HepG2 (cell line): ENCODE results near the gene UTS2R. TPM values are rescaled to one million over a fixed set of nuclear protein-coding genes. Genes with fewer than 3 reads are reported as not detected.
A peak's percentile ranks its signal among the peaks of the same experiment; 100 is the strongest.

Experiments used
- AGO2 ChIP-seq: fragments of 200-400 bp; formaldehyde crosslinking; optimal IDR thresholded peaks from 2 replicates; pipeline ENCODE3; 2017; ENCODE audit warnings: mild to moderate bottlenecking, low read depth, low read length, moderate library complexity
- HOXA7 ChIP-seq: sonication (generic); formaldehyde crosslinking; IDR thresholded peaks from 2 replicates; pipeline ENCODE4 v1.8.1; 2022; ENCODE audit warnings: mild to moderate bottlenecking, missing genetic modification reagents, moderate library complexity
- IRX3 ChIP-seq: sonication (generic); formaldehyde crosslinking; IDR thresholded peaks from 2 replicates; pipeline ENCODE4 v1.8.1; 2023; ENCODE audit warnings: mild to moderate bottlenecking, low read depth, missing genetic modification reagents, borderline replicate concordance
- KDM2A ChIP-seq: sonication (generic); formaldehyde crosslinking; IDR thresholded peaks from 2 replicates; pipeline ENCODE4 v1.4.0; 2020; ENCODE audit warnings: low read depth, missing genetic modification reagents, borderline replicate concordance
- KDM4B ChIP-seq: sonication (generic); formaldehyde crosslinking; IDR thresholded peaks from 2 replicates; pipeline ENCODE4 v1.4.0; 2020; ENCODE audit warnings: missing genetic modification reagents
- KLF6 ChIP-seq: IDR thresholded peaks from 2 replicates; pipeline ENCODE4 v1.8.0; 2016; ENCODE audit warnings: missing biosample characterization, missing genetic modification reagents
- MEIS1 ChIP-seq: sonication (generic); formaldehyde crosslinking; IDR thresholded peaks from 2 replicates; pipeline ENCODE4 v1.9.0; 2021; ENCODE audit warnings: mild to moderate bottlenecking, missing genetic modification reagents, moderate library complexity, borderline replicate concordance
- PTBP1 ChIP-seq: fragments of 200-400 bp; formaldehyde crosslinking; IDR thresholded peaks from 2 replicates; pipeline ENCODE4 v1.6.1; 2018; ENCODE audit warnings: low read length, low read depth; ENCODE audit not compliant: poor library complexity, severe bottlenecking
- RFXAP ChIP-seq: sonication (generic); formaldehyde crosslinking; IDR thresholded peaks from 2 replicates; pipeline ENCODE4 v1.4.0; 2020; ENCODE audit warnings: missing genetic modification reagents, borderline replicate concordance
- SATB2 ChIP-seq: sonication (generic); formaldehyde crosslinking; IDR thresholded peaks from 2 replicates; pipeline ENCODE4 v1.5.0; 2020; ENCODE audit warnings: missing genetic modification reagents
- TOE1 ChIP-seq: sonication (generic); formaldehyde crosslinking; IDR thresholded peaks from 2 replicates; pipeline ENCODE4 v1.4.0; 2020; ENCODE audit warnings: mild to moderate bottlenecking, missing genetic modification reagents
- YEATS4 ChIP-seq: sonication (generic); formaldehyde crosslinking; IDR thresholded peaks from 2 replicates; pipeline ENCODE4 v1.4.0; 2020; ENCODE audit warnings: missing genetic modification reagents, borderline replicate concordance
- ZMYM3 ChIP-seq: sonication (generic); formaldehyde crosslinking; IDR thresholded peaks from 2 replicates; pipeline ENCODE4 v1.5.1; 2020; ENCODE audit warnings: mild to moderate bottlenecking, missing genetic modification reagents
- ZNF337 ChIP-seq: sonication (generic); formaldehyde crosslinking; IDR thresholded peaks from 2 replicates; pipeline ENCODE4 v1.5.1; 2020; ENCODE audit warnings: missing genetic modification reagents, low read depth, mild to moderate bottlenecking, borderline replicate concordance
- ZNF44 ChIP-seq: sonication (generic); formaldehyde crosslinking; IDR thresholded peaks from 2 replicates; pipeline ENCODE4 v1.5.1; 2020; ENCODE audit warnings: mild to moderate bottlenecking, missing genetic modification reagents
- ZNF75D ChIP-seq: sonication (generic); formaldehyde crosslinking; IDR thresholded peaks from 2 replicates; pipeline ENCODE4 v1.8.1; 2023; ENCODE audit warnings: missing genetic modification reagents, mild to moderate bottlenecking, borderline replicate concordance
- ZNF781 ChIP-seq: sonication (generic); formaldehyde crosslinking; IDR thresholded peaks from 2 replicates; pipeline ENCODE4 v1.5.1; 2020; ENCODE audit warnings: borderline replicate concordance, mild to moderate bottlenecking, missing genetic modification reagents; ENCODE audit errors: not compliant biosample characterization
- ZNF83 ChIP-seq: sonication (generic); formaldehyde crosslinking; IDR thresholded peaks from 2 replicates; pipeline ENCODE4 v1.4.0; 2020; ENCODE audit warnings: missing genetic modification reagents, mild to moderate bottlenecking, borderline replicate concordance
- ZSCAN25 ChIP-seq: sonication (generic); formaldehyde crosslinking; IDR thresholded peaks from 2 replicates; pipeline ENCODE4 v1.8.0; 2022; ENCODE audit warnings: mild to moderate bottlenecking, missing genetic modification reagents
- polyA plus RNA-seq, 8 experiments: library from polyadenylated mRNA; depleted of rRNA in 3 of 8; stranded (reverse) in 7 of 8; unstranded in 1 of 8; fragments of >200 nt; fragmentation: Illumina TruSeq in 4 of 8; extraction: Trizol in 4 of 8; gene quantifications; 2 replicates each; pipeline versions ENCODE4 v1.2.1 to v1.2.3, GENCODE V29; 2011 to 2016; ENCODE audit warnings: low read depth in 4 of 8, missing spikeins in 1 of 8, mixed read lengths in 1 of 8; ENCODE audit not compliant: insufficient read depth in 1 of 8
- total RNA-seq, 5 experiments: library from RNA; depleted of rRNA; stranded (reverse); fragments of >200 nt; fragmentation: Illumina TruSeq; extraction: Trizol; gene quantifications; 2 replicates each; pipeline ENCODE4 v1.2.3, GENCODE V29; 2016; ENCODE audit warnings: low read depth in 1 of 5
- TF ChIP-seq, protein P1 (sequence below): sonication (generic); formaldehyde crosslinking; IDR thresholded peaks from 2 replicates; pipeline ENCODE4 v1.4.0; 2020; ENCODE audit warnings: missing genetic modification reagents, mild to moderate bottlenecking, borderline replicate concordance
- TF ChIP-seq, protein P2 (sequence below): IDR thresholded peaks from 2 replicates; pipeline ENCODE4 v1.6.1; 2016; ENCODE audit warnings: low read depth
- TF ChIP-seq, protein P3 (sequence below): sonication (generic); formaldehyde crosslinking; IDR thresholded peaks from 2 replicates; pipeline ENCODE4 v1.4.0; 2020; ENCODE audit warnings: mild to moderate bottlenecking, missing genetic modification reagents
- TF ChIP-seq, protein P4 (sequence below): sonication (generic); formaldehyde crosslinking; IDR thresholded peaks from 2 replicates; pipeline ENCODE4 v1.8.0; 2022; ENCODE audit warnings: mild to moderate bottlenecking, missing genetic modification reagents, borderline replicate concordance

The UTS2R gene
- total and polyA plus RNA-seq, 2 of the 13 experiments (the other 11 are each of a cell fraction or from before 2014, with no cell fraction given) = 0.13 to 0.15 TPM

DNA sequence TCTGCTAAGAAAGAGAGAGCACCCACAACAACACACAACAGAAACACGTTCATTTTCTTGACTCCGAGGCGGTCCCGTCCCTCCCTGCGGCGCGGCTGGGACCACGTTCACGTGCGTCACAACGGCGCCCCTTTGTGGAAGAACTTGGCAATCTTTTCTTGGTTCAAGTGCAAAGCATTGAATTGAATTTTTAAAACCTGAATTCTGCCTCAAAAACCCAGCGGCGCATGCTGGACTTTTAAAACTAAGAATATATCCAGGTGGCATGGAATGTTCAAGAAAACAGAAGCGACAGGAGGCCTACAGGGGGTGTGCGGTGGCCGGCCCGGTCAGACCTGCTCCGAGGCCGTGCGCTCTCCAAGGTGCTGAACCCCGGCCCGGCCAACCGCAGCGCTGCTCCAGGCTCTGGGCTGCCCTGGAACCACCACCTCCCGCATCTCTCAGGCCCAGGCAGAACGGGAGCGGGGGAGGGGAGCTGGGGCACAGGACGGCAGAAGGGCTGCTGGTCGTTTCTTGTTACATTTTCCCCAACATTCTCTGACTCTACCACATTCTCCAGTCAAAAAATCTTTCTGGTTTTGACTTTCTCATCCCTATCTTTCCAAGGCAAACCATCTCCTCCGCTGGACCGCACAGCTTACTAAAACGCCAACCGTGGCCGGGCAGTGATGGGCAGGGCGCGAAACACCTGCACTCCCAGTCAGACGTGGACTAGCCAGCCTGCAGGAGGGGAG, 43.1 kb downstream of the UTS2R start (continued):
- TF ChIP-seq RFXAP = peak; percentile 93
- peak; percentile 98 for TF ChIP-seq SATB2
- peak; percentile 90 for TF ChIP-seq KDM2A (CRISPR knock-in tag)
- peak; percentile 85 for TF ChIP-seq ZSCAN25 (CRISPR knock-in tag)
- TF ChIP-seq ZMYM3 (CRISPR knock-in tag) = peak; percentile 43; the same call in 1 of the 2 replicates
- peak; percentile 99 for TF ChIP-seq KLF6 (CRISPR knock-in tag)
- TF ChIP-seq ZNF83 = peak; percentile 88; the same call in 1 of the 2 replicates
- TF ChIP-seq, protein P1, sequence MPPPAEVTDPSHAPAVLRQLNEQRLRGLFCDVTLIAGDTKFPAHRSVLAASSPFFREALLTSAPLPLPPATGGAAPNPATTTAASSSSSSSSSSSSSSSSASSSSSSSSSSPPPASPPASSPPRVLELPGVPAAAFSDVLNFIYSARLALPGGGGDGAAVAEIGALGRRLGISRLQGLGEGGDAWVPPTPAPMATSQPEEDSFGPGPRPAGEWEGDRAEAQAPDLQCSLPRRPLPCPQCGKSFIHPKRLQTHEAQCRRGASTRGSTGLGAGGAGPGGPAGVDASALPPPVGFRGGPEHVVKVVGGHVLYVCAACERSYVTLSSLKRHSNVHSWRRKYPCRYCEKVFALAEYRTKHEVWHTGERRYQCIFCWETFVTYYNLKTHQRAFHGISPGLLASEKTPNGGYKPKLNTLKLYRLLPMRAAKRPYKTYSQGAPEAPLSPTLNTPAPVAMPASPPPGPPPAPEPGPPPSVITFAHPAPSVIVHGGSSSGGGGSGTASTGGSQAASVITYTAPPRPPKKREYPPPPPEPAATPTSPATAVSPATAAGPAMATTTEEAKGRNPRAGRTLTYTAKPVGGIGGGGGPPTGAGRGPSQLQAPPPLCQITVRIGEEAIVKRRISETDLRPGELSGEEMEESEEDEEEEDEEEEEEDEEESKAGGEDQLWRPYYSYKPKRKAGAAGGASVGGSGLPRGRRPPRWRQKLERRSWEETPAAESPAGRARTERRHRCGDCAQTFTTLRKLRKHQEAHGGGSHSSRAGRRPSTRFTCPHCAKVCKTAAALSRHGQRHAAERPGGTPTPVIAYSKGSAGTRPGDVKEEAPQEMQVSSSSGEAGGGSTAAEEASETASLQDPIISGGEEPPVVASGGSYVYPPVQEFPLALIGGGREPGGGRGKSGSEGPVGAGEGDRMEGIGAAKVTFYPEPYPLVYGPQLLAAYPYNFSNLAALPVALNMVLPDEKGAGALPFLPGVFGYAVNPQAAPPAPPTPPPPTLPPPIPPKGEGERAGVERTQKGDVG (CRISPR knock-in tag) = peak; percentile 88; the same call in 1 of the 2 replicates
- TF ChIP-seq ZNF781 = peak; percentile 99
- peak; percentile 87; the same call in 1 of the 2 replicates for TF ChIP-seq IRX3 (CRISPR knock-in tag)
- TF ChIP-seq PTBP1 = peak; percentile 50
- TF ChIP-seq, protein P2, sequence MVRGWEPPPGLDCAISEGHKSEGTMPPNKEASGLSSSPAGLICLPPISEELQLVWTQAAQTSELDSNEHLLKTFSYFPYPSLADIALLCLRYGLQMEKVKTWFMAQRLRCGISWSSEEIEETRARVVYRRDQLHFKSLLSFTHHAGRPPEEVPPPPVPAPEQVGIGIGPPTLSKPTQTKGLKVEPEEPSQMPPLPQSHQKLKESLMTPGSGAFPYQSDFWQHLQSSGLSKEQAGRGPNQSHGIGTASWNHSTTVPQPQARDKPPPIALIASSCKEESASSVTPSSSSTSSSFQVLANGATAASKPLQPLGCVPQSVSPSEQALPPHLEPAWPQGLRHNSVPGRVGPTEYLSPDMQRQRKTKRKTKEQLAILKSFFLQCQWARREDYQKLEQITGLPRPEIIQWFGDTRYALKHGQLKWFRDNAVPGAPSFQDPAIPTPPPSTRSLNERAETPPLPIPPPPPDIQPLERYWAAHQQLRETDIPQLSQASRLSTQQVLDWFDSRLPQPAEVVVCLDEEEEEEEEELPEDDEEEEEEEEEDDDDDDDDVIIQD (CRISPR knock-in tag) = no peak; the same call in 1 of the 2 replicates
- TF ChIP-seq ZNF44 = peak; percentile 91
- TF ChIP-seq YEATS4 = peak; percentile 63; the same call in 1 of the 2 replicates
- TF ChIP-seq, protein P3, sequence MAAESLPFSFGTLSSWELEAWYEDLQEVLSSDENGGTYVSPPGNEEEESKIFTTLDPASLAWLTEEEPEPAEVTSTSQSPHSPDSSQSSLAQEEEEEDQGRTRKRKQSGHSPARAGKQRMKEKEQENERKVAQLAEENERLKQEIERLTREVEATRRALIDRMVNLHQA (CRISPR knock-in tag) = no peak
- 0 out of 2 replicates have a peak, but pooled peaks have one; percentile 90 for TF ChIP-seq ZNF75D
- TF ChIP-seq TOE1 (CRISPR knock-in tag) = 0 out of 2 replicates have a peak, but pooled peaks have one; percentile 44
- no peak for TF ChIP-seq ZNF337
- TF ChIP-seq HOXA7 (CRISPR knock-in tag) = no peak
- TF ChIP-seq MEIS1 (CRISPR knock-in tag) = no peak
- TF ChIP-seq AGO2 = peak; percentile 17
- TF ChIP-seq, protein P4, sequence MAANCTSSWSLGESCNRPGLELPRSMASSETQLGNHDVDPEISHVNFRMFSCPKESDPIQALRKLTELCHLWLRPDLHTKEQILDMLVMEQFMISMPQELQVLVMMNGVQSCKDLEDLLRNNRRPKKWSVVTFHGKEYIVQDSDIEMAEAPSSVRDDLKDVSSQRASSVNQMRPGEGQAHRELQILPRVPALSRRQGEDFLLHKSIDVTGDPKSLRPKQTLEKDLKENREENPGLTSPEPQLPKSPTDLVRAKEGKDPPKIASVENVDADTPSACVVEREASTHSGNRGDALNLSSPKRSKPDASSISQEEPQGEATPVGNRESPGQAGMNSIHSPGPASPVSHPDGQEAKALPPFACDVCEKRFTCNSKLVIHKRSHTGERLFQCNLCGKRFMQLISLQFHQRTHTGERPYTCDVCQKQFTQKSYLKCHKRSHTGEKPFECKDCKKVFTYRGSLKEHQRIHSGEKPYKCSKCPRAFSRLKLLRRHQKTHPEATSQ (CRISPR knock-in tag) = peak; percentile 92
- TF ChIP-seq KDM4B (CRISPR knock-in tag) = peak; percentile 94; the same call in 1 of the 2 replicates
